Measurements from ENCODE around the gene MBNL2.

MBNL2 gene

DNA sequence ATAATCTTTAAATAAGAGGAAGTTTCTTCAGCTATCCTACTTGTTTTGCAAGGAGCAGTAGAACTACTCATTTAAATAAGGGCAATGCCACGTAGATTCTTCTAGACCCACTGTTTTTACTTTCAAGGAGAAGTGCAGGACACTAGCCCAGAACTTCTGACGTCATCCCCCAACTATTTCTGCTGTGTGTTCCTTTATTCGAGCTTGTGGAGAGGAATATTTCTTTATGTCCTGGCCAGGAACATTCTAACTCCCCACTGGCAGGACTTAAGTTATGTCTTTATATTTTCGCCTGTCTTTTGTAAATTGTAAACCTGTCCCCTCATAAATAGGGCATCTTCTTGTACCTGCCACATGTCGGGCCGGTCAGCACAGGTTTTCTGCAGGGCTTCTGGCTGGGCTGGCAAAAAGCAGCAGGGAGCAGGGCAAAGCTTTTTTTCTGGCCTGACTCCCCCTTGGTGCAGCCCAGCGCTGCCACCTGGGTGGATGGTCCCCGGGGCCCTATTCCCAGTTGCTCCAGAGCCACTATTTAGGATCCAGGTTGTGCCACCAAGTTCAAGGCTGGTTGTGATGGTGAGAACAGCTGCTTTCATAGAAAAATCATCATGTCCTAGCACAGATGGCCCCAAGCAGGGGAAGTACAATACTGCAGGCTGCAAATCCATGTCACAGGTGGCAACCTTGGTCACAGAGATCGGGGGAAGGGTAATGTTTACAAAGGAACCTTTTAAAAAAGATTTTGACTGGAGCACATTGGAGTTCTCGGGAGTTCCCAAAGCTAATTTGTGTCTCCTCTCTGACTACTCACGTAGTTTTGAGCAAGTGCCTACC, 1.8 kb downstream of the MBNL2 start:
- peak; percentile 81 for DNase-seq (ENCODE audit: low read depth)
- peak overlapping the region; percentile 58 for H3K4me3 ChIP-seq (ENCODE audit: control insufficient read depth, low read depth, low read length)
- TF ChIP-seq, protein P1, sequence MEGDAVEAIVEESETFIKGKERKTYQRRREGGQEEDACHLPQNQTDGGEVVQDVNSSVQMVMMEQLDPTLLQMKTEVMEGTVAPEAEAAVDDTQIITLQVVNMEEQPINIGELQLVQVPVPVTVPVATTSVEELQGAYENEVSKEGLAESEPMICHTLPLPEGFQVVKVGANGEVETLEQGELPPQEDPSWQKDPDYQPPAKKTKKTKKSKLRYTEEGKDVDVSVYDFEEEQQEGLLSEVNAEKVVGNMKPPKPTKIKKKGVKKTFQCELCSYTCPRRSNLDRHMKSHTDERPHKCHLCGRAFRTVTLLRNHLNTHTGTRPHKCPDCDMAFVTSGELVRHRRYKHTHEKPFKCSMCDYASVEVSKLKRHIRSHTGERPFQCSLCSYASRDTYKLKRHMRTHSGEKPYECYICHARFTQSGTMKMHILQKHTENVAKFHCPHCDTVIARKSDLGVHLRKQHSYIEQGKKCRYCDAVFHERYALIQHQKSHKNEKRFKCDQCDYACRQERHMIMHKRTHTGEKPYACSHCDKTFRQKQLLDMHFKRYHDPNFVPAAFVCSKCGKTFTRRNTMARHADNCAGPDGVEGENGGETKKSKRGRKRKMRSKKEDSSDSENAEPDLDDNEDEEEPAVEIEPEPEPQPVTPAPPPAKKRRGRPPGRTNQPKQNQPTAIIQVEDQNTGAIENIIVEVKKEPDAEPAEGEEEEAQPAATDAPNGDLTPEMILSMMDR (IDR thresholded peaks at IDR 0.05; ENCODE audit: control insufficient read depth, insufficient read depth, low read depth, low read length, missing control alignments): no peak

DNA sequence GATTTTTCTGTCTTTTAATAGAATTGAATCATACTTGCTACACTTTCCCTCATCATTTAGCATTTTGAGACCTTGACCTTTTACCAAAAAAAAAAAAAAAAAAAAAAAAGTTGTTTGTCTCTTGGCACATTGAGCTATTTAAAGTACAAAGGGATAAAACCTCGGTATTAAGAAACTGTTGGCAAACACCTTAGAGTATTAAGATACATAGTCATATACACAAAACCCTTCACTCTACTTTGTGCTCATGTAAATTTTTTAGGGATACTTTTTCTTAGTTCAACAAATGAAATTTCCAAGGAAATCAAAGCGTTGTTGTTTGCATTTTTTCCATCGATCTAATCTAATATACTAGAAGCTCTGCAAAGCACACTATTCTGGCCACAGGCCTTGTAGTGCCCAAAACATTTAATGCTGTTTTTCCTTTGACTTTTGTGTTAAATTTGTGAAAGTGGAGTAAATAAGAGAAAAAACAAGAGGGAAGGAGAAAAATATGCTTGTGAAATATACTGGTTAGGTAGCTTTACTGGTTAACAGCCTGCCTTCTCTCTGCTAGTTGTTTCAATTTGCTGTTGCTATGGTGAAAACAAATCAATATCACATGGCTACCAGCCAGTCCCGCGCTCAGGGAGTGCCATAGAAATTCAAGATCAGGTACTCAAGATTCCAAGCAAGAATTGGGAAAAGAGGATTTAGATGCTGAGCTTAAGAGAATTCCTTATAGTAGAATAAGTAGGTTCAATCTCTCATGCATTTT, 2.6 kb downstream of the MBNL2 start:
- H3K4me3 ChIP-seq (ENCODE audit: control insufficient read depth, low read depth, low read length): peak overlapping the region; percentile 58
- TF ChIP-seq, protein P1 (IDR thresholded peaks at IDR 0.05; ENCODE audit: control insufficient read depth, insufficient read depth, low read depth, low read length, missing control alignments): no peak
- DNase-seq (ENCODE audit: low read depth): no peak

DNA sequence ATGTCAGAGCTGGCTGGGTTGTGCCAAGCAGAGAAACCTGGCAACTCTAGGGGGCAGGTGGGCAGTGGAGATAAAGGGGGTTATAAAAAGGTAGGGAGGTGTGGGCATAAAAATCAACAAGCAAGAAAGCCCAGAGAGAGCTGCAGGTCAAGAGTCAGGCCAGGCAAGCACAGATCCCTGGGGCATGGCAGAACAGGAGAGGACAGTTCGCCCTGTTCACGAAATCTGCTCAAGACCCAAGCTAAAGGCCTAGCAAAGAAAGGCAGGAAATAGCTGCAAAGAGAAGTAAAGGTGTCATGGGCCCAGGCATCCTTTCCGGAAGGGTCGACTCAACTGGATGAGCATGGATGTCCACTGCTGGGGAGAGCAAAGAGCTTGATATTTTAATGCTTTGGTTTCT, 3.4 kb downstream of the MBNL2 start:
- no peak for DNase-seq (ENCODE audit: low read depth)
- H3K4me3 ChIP-seq (ENCODE audit: control insufficient read depth, low read depth, low read length): peak overlapping the region; percentile 58

DNA sequence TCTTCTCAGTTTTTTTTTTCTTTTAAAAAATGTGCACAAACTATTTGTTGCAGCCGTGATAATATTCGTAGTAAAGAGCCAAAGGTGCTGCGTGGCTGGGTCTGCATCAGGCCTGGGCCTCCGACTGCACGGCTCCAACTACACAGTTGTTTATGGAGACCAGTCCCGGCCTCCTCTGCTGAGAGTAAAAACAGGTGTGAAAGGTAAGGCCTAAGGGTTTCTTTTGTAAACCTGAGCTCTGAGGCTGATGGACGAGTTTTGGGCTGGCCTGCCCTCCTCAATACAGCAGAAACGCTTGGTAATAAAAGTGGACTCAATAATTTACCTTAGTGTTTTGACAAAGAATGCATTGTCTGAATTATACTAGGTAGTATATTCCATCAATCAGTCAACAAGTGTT, 3.9 kb downstream of the MBNL2 start:
- no peak overlapping the region; the same call in 1 of the 2 replicates for H3K4me3 ChIP-seq (ENCODE audit: control insufficient read depth, low read depth, low read length)
- DNase-seq (ENCODE audit: low read depth): no peak

More for the DNA sequence above, 3.4 kb downstream of the MBNL2 start:
- TF ChIP-seq, protein P1 (IDR thresholded peaks at IDR 0.05; ENCODE audit: control insufficient read depth, insufficient read depth, low read depth, low read length, missing control alignments): no peak

DNA sequence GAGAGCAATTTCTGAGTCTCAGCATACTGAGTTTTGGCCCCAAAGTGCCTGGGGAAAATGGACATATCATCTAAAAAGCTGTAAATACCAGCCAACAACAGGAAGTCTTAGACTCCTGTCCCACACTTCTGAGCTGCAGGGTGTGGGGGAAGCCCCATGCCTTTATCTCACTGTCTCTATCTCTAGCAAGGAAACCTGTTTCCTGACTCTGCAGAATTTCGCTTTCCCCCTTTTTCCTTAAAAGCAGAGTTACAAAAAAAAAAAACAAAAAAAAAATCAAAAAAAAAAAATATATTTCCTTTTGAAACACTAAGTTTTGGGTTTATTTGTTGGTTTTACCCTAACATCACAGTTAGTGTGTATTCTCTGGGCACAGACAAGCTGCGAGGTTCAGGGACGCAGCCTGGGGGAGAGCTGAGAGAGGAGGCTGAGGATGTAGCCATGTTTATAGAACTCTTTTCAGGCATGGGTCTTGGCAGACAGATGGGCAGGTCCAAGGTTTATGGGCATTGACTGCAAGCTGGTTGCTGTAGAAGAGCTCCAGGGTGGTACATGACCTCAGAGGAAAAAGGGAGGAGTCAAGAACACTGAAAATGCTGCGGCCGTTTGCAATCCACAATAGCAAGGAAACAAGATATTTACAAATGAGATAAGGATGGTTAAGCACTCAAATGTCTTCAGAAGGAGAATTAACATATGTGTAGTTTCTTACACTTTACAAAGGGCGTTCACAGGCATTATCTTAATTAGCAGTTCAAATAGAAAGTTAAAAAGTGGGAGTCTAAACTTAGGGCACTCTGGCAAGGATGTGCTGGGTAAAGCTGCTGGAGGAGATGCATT, 4.9 kb downstream of the MBNL2 start:
- H3K4me3 ChIP-seq (ENCODE audit: control insufficient read depth, low read depth, low read length): no peak overlapping the region
- TF ChIP-seq, protein P1 (IDR thresholded peaks at IDR 0.05; ENCODE audit: control insufficient read depth, insufficient read depth, low read depth, low read length, missing control alignments): no peak
- DNase-seq (ENCODE audit: low read depth): no peak

More for the DNA sequence above, 3.9 kb downstream of the MBNL2 start:
- TF ChIP-seq, protein P1 (IDR thresholded peaks at IDR 0.05; ENCODE audit: control insufficient read depth, insufficient read depth, low read depth, low read length, missing control alignments): no peak
